Panc1 (cell line): Measurements from ENCODE around the gene GPS2. TPM values are rescaled to one million over a fixed set of nuclear protein-coding genes. Genes with fewer than 3 reads are reported as not detected.

Source experiments
- ATAC-seq: fragments of 200-7000 bp; cut with Tn5 transposase; 2 replicates; pipeline ENCODE4 v1.9.1; 2020; ENCODE audit warnings: mild to moderate bottlenecking, moderate library complexity
- BruUV-seq: library from RNA; stranded (reverse); fragments of 400-500 nt; replicated peaks from 2 replicates; lab custom pipeline; 2021; lab: Mats Ljungman, UMichigan
- CTCF ChIA-PET: fragments of 300-600 bp; sonication (Branson Sonifier 250); formaldehyde crosslinking; loops from one replicate; lab custom pipeline; 2022; ENCODE audit warnings: antibody characterized with exemption; lab: Charles Lee
- POLR2A ChIA-PET: fragments of 300-600 bp; sonication (Branson Sonifier 250); formaldehyde crosslinking; loops from one replicate; lab custom pipeline; 2022; ENCODE audit warnings: antibody characterized with exemption; lab: Charles Lee
- DNase-seq: peaks from one replicate; pipeline ENCODE4 v3.0.0-alpha.2; 2010; ENCODE audit warnings: low read depth, low spot score
- H3K27ac ChIP-seq: 2 replicates; pipeline ENCODE4 v1.5.1; 2011; ENCODE audit warnings: mild to moderate bottlenecking, low read length, inconsistent platforms
- H3K27me3 ChIP-seq: fragments of 200-500 bp; sonication (Bioruptor generic); 2 replicates; pipeline ENCODE4 v1.6.0; 2014; ENCODE audit warnings: low read length, inconsistent platforms; ENCODE audit not compliant: control insufficient read depth, insufficient read depth
- H3K36me3 ChIP-seq: fragments of 200-500 bp; sonication (Bioruptor generic); 2 replicates; pipeline ENCODE4 v1.5.1; 2014; ENCODE audit warnings: inconsistent platforms, mild to moderate bottlenecking, low read length, moderate library complexity; ENCODE audit not compliant: control insufficient read depth, insufficient read depth
- H3K4me1 ChIP-seq: 2 replicates; pipeline ENCODE4 v1.5.1; 2011; ENCODE audit warnings: inconsistent platforms, mild to moderate bottlenecking, low read length, moderate library complexity; ENCODE audit not compliant: control insufficient read depth, insufficient read depth
- H3K4me3 ChIP-seq, 2 experiments: 2 replicates each; pipeline ENCODE4 v1.5.1; 2011 to 2012; ENCODE audit warnings: low read depth in 2 of 2, low read length in 2 of 2, mild to moderate bottlenecking in 2 of 2, inconsistent platforms in 1 of 2, moderate library complexity in 1 of 2
- H3K9me3 ChIP-seq: fragments of 200-500 bp; sonication (Bioruptor generic); 2 replicates; pipeline ENCODE4 v1.5.1; 2014; ENCODE audit warnings: low read depth, mild to moderate bottlenecking, inconsistent platforms, low read length, moderate library complexity; ENCODE audit not compliant: control insufficient read depth, insufficient read depth
- CTCF ChIP-seq: fragments of 450-650 bp; IDR thresholded peaks from 2 replicates; pipeline ENCODE4 v1.5.1; 2017; ENCODE audit warnings: mild to moderate bottlenecking
- POLR2AphosphoS5 ChIP-seq: IDR thresholded peaks from 2 replicates; pipeline ENCODE4 v1.6.1; 2012; ENCODE audit warnings: mild to moderate bottlenecking, low read depth, low read length, moderate library complexity
- SIN3A ChIP-seq: IDR thresholded peaks from 2 replicates; pipeline ENCODE4 v1.6.1; 2012; ENCODE audit warnings: low read depth, mild to moderate bottlenecking, low read length, moderate library complexity, borderline replicate concordance; ENCODE audit not compliant: insufficient read depth
- TCF7L2 ChIP-seq: IDR thresholded peaks from 2 replicates; pipeline ENCODE4 v1.6.1; 2011; ENCODE audit warnings: mild to moderate bottlenecking, low read depth, low read length, inconsistent platforms
- in situ Hi-C: cut with HindIII; loops from 2 replicates; pipeline ENCODE4 v1.10.0; 2016; ENCODE audit warnings: low sequenced_read_pairs, low pct_unique_long_range_greater_than_20kb
- intact Hi-C: fragments of 100-400 bp; cut with micrococcal nuclease; formaldehyde crosslinking; loops from one replicate; pipeline ENCODE4 v1.10.0; 2022; ENCODE audit not compliant: unreplicated experiment
- total RNA-seq: library from RNA; stranded (reverse); gene quantifications from one replicate; pipeline ENCODE4 v1.2.1, GENCODE V29; 2021; ENCODE audit not compliant: unreplicated experiment
- TF ChIP-seq, protein P1 (sequence below), 2 experiments: IDR thresholded peaks; 2 replicates each; pipeline ENCODE4 v1.6.1; 2011 to 2012; ENCODE audit warnings: low read depth in 2 of 2, control low read depth in 1 of 2, low read length in 1 of 2, mild to moderate bottlenecking in 1 of 2, moderate library complexity in 1 of 2; ENCODE audit not compliant: insufficient read depth in 1 of 2

GPS2 gene
- total RNA-seq, 1 experiment from 2014 or later: 96.6 TPM

GRCh38 chr17:7290166-7290565, 25.0 kb downstream of the GPS2 start:
- no peak overlapping the region for H3K4me3 ChIP-seq
- no peaks in the 10 kb centered on the region for H3K27me3 ChIP-seq
- no peaks in the 10 kb centered on the region for H3K9me3 ChIP-seq
- POLR2A ChIA-PET: no interaction called here
- TF ChIP-seq TCF7L2 (no peak), POLR2AphosphoS5 (no peak), SIN3A (no peak), CTCF (no peak)
- TF ChIP-seq, protein P1, sequence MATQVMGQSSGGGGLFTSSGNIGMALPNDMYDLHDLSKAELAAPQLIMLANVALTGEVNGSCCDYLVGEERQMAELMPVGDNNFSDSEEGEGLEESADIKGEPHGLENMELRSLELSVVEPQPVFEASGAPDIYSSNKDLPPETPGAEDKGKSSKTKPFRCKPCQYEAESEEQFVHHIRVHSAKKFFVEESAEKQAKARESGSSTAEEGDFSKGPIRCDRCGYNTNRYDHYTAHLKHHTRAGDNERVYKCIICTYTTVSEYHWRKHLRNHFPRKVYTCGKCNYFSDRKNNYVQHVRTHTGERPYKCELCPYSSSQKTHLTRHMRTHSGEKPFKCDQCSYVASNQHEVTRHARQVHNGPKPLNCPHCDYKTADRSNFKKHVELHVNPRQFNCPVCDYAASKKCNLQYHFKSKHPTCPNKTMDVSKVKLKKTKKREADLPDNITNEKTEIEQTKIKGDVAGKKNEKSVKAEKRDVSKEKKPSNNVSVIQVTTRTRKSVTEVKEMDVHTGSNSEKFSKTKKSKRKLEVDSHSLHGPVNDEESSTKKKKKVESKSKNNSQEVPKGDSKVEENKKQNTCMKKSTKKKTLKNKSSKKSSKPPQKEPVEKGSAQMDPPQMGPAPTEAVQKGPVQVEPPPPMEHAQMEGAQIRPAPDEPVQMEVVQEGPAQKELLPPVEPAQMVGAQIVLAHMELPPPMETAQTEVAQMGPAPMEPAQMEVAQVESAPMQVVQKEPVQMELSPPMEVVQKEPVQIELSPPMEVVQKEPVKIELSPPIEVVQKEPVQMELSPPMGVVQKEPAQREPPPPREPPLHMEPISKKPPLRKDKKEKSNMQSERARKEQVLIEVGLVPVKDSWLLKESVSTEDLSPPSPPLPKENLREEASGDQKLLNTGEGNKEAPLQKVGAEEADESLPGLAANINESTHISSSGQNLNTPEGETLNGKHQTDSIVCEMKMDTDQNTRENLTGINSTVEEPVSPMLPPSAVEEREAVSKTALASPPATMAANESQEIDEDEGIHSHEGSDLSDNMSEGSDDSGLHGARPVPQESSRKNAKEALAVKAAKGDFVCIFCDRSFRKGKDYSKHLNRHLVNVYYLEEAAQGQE (IDR thresholded peaks at IDR 0.05; ENCODE audit: insufficient read depth in 1 of 2, low read depth in 2 of 2, low read length in 1 of 2): no peak
- no peaks in the 10 kb centered on the region for H3K36me3 ChIP-seq
- in situ Hi-C loops: no loop called here
- intact Hi-C loops: no loop called here
- no peak overlapping the region for H3K27ac ChIP-seq
- no TSS peak for BruUV-seq
- peaks cover 12% of the 10 kb centered on the region for H3K4me1 ChIP-seq
- ATAC-seq (no peak), DNase-seq (no peak)
- CTCF ChIA-PET: interaction anchor here (0.6 kb wide), 1 partner anchor 39 kb away, joined by 3 read pairs; the partner anchor contains the start of gene NEURL4

DNA sequence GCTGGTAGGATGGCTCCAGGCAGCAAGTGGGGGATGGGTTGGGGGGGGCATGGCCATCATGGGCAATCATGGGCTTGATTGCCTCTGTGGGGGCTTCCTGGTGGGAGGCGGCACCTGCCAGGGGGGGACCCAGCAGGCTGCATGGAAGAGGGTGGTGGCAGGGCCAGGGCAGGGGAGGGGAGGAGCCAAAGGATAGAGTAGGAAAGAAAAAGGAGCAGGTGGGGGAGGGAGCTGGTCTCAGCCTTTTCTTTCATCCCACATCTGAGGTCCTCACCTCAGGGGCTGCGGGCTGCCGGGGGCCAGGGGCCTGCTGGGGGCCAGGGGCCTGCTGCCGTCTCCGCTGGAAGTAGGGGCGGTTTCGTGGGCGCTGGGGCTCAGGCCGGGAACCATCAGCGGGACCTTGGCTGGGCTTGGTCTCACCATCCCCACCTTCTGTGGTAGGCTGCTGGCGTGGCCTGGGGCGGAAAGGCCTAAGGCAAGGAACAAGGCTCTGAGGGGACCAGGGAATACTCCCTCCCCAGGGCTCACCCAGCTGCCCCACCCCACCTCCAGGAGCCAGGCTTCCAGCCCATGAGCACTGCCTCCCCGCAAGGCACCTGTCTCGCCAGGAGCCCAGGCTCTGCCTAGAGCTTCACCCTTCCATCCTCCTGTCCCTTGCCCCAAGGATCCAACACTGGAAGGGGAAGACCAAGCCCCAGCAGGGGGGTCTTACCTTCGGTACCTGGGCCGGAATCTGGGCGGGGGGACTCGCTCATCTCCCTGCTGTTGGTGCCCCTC, 25.7 kb downstream of the GPS2 start:
- H3K4me3 ChIP-seq: no peak overlapping the region

More for the DNA sequence above, 25.7 kb downstream of the GPS2 start:
- Histone ChIP-seq H3K4me1 (peaks cover 12% of the 10 kb centered on the region), H3K36me3 (no peaks in the 10 kb centered on the region), H3K27me3 (no peaks in the 10 kb centered on the region), H3K27ac (no peak overlapping the region), H3K9me3 (no peaks in the 10 kb centered on the region)
- ChIA-PET CTCF (interaction anchor here (0.6 kb wide), 1 partner anchor 40 kb away, joined by 3 read pairs; the partner anchor contains the start of gene NEURL4), POLR2A (no interaction called here)
- TF ChIP-seq CTCF (no peak), POLR2AphosphoS5 (no peak), SIN3A (no peak), TCF7L2 (no peak)
- TF ChIP-seq, protein P1 (IDR thresholded peaks at IDR 0.05; ENCODE audit: insufficient read depth in 1 of 2, low read depth in 2 of 2, low read length in 1 of 2): no peak
- intact Hi-C loops: no loop called here
- no peak for ATAC-seq
- in situ Hi-C loops: no loop called here
- no peak for DNase-seq
- no TSS peak for BruUV-seq
